Hepatocyte (in vitro differentiated cells): ENCODE results near the gene PDZD8.

Experiments
- CTCF ChIP-seq: fragments of 200-600 bp; sonication (generic); IDR thresholded peaks from 2 replicates; pipeline ENCODE4 v1.5.1; 2016; ENCODE audit warnings: antibody characterized with exemption, mild to moderate bottlenecking; ENCODE audit not compliant: poor library complexity
- EZH2 ChIP-seq: fragments of 200-600 bp; sonication (generic); IDR thresholded peaks from 2 replicates; pipeline ENCODE4 v1.6.1; 2016; ENCODE audit warnings: antibody characterized with exemption, mild to moderate bottlenecking, borderline replicate concordance

DNA sequence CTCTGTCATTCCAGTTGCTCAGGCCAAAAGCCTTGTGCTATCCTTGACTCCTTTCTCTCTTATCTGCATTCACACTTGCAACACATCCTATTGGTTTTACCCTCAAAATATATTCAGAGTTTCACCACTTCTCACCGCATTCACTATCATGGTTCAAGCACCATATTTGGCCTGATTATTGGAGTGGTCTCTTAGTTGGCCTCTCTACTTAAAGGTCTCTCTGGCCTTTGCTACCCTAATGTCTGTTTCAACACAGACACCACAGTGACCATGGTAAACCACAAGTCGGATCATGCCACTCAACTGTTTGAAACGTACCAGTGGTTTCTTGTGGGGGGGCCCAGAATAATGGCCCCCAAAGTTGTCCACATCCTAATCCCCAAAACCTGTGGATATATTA lies 15.2 kb upstream of the PDZD8 start:
- TF ChIP-seq EZH2 (no peak), CTCF (no peak)
